DMS114 treated with DMSO at 0.1 percent for 48 hours (cell line): Measurements from ENCODE around the gene OR4D6.
"Not testable (repeated sequence)": the region's sequence is repeated elsewhere in the genome, so short reads cannot be mapped to it uniquely, and the experiment has no call there.

ENCODE experiments used
- DNase-seq: peaks from one replicate; lab custom pipeline; 2025; ENCODE audit not compliant: unreplicated experiment; lab: John Stamatoyannopoulos, UW

OR4D6 gene

DNA sequence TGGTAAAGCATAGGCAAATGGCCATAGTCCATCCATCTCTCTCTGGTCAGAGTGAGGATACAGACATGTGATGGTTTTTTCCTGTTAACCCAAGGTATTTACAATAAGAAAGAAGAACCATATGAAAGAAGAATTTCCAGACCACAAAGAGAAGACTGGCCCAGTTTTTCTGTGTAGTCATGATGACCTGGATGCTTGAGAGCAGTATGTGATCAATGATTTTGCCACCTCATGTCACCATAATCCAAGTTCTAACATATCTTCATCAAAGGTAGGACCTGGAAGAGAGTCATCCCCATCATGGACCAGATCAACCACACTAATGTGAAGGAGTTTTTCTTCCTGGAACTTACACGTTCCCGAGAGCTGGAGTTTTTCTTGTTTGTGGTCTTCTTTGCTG, at the start of gene OR4D6:
Gene OR4D6, plus strand, starts transcription at position 301 of the 400 bp plus-strand sequence. Its CDS starts 0 bp downstream, at position 301.
- DNase-seq = no peak

DNA sequence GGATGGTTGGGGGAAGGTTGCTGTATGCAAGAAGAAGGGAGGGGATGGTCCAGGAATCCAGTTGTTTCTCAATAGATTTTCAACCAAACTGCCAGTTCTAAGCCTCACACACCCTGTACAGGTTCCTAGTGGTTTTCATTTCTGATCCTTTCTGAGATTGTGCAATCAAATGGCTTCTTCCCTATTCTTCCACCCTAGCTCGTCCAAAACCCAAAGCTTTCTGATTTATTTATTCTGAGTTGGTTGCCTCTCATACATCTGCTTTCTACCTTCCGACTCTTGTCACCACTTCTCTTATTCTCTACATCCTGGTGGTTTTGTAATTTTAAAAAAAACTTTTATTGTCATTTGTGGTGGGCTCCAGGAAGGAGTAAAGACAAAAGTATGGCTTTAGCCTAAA, 43.1 kb upstream of the OR4D6 start:
- no peak for DNase-seq

- no peak for DNase-seq
Measured at GRCh38 chr11:59415111-59415510, 41.6 kb upstream of the OR4D6 start.

DNA sequence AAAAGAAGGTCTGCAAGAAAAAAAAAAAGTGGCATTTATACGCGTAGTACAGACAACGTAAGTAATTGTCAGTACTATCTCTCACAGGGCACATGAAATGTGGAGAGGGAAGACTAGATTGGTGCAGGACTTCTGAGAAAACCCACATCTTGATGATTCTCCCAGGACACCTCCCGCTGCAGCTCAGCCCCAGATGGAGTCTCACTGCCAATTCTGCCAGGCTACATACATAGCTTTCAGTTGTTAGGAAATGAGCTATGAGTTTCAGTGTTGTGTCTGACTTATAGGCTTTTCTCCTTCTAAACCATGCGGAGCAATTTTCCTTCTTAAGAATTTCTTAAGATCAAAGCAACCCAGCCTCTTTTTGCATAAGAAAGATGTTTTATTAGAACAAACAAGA, 40.1 kb upstream of the OR4D6 start:
- no peak for DNase-seq

- DNase-seq = no peak
Measured at GRCh38 chr11:59417023-59417422, 39.7 kb upstream of the OR4D6 start.

DNA sequence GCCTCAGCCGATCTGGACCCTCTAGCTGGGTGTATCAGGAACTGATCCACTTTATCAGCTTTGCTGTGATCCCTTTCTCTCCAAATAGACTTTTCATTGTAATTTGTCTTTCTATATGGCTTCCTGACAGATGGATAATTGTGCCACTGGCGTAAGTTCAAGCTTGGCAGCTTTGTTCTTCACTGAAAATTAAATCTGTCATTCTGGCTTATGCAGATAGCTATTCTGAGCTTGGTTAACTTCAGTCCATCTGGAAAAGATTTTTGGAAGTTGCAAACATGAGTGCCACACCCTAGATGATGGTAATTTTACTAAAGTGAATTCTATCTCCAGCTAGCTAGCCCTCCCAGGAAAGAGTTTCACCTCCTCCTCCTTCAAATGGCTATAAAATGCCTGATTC, 38.6 kb upstream of the OR4D6 start:
- DNase-seq = no peak

DNA sequence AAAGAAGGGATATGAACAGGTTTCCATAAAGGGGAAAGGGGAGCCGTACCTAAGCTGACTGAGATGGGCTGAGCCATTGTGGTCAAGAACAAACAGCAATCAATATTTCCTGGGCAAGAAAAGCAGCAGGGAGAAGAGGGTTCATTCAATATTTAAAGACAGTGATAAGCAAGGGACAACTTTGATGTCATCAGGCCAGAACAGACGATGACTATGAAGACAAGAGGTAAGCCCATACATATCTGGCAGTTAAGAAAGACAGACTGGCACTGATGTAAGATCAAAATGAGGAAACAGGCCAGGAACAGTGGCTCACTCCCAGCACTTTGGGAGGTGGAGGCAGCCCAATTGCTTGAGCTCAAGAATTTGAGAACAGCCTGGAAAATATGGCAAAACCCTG, 32.9 kb upstream of the OR4D6 start:
- DNase-seq = no peak

- DNase-seq = no peak
Measured at GRCh38 chr11:59425131-59425530, 31.6 kb upstream of the OR4D6 start.

DNA sequence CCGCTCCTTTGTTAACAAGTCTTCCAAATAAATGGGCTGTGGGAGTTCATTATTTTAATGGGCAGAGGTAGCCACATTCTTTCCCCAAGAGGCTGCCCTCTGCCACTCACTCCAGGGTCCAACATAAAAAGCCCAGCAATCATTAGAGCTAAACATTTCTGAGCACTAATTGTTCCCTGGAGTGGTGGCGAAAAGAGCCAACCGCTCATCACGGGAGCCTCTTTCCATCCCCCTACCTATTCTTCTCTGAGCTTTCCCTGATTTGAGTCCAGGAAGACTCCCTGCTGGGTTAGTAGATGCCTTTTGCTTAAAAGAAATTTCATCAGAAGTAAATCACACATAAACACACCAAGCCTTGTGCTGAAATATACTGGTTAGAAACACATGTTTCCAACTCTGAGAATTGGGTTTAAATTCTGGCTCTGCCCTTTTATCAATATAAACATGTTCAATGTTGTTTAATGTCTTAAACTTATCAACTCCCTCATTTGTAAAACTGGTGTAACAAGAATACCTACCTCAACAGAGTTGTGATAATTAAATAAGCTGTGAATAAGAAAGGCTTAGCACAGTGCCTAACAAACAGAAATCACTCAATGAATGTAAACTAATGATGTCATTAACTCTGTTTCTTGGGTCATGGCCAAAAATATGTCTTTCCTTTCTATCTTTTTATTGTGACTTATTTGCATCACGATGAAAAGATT, 30.2 kb upstream of the OR4D6 start, which contains the start of gene OR5A2:
Gene OR5A2, minus strand, starts transcription at position 53 of the 707 bp plus-strand sequence. CDS start 3,460 bp downstream, outside the sequence.
- DNase-seq = no peak

GRCh38 chr11:59427068-59427382, 29.7 kb upstream of the OR4D6 start:
- no peak for DNase-seq

DNA sequence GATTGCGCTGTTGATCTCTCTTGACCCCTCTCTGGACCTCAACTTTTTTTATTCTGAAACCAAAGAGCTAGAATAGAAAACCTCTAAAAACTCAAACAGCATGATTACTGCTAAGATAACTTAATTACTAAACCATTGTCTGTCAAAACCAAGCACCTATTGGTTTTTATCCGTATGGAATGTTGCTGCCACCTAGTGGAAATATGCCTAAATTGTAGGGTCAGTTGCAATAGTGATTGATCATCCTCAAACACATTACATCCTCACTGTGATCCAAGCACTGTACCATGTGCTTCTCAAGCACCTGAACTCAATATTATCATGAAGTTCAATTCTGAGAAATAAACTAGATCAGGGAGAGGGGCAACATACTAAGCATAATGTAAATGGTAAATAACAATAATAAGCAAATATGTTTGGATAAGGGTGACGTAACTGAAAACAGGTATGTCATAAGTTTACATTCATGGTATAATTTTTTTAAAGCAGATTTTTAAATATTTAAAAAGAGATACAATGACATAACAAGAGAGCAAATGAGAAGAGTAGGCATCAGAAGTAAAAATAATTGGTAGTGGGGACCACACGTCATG, 26.7 kb upstream of the OR4D6 start:
- DNase-seq = peak; percentile 13

- no peak for DNase-seq
Measured at GRCh38 chr11:59436169-59436568, 20.6 kb upstream of the OR4D6 start, which contains the start of gene OR5A1. Gene OR5A1, plus strand, starts transcription at chr11:59436469. Its CDS starts 6,700 bp downstream, at chr11:59443169.

DNA sequence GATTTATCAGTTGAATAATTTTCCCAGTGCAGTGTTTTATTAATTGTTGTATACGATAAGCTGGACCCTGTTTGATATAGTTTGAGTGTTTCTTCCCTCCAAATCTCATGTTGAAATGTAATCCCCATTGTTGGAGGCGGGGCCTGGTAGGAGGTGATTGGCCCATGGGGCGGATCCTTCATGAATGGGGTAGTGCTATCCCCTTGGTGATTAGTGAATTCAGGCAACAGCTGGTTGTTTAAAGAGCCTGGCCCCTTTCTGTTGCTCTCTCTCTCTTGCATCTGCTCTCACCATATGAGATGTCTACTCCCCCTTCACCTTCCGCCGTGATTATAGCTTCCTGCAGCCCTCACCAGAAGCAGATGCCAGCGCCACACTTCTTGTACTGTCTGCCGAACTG, 19.0 kb upstream of the OR4D6 start:
- no peak for DNase-seq

DNA sequence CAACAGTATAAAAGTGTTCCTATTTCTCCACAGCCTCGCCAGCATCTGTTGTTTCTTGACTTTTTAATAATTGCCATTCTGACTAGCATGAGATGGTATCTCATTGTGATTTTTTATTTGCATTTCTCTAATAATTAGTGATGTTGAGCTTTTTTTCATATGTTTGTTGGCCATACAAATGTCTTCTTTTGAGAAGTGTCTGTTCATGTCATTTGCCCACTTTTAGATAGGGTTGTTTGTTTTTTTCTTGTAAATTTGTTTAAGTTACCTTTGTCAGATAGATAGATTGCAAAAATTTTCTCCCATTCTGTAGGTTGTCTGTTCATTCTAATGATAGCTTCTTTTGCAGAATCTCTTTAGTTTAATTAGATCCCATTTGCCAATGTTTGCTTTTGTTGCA, 11.1 kb upstream of the OR4D6 start:
- DNase-seq = not testable (repeated sequence)

GRCh38 chr11:59448484-59448883, 8.3 kb upstream of the OR4D6 start:
- DNase-seq = no peak

DNA sequence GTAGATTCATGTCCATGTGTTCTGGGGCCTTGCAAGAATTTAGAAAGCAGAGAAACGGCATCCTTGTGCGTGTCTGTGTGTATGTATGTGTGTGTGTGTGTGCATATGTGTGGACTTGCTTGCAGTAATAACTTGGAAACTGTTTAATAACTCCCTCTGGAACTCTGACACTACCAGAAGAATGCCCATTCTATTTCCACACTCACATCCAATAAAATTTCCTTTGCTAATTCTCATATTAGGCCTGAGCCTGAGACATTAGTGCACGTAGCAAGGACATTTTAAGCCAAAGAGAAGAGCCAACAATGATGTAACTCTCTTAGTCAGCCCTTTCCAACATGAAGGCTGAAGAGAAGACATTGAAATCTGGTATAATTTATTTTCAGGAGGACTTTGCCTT, 3.2 kb downstream of the OR4D6 start:
- DNase-seq = no peak

DNA sequence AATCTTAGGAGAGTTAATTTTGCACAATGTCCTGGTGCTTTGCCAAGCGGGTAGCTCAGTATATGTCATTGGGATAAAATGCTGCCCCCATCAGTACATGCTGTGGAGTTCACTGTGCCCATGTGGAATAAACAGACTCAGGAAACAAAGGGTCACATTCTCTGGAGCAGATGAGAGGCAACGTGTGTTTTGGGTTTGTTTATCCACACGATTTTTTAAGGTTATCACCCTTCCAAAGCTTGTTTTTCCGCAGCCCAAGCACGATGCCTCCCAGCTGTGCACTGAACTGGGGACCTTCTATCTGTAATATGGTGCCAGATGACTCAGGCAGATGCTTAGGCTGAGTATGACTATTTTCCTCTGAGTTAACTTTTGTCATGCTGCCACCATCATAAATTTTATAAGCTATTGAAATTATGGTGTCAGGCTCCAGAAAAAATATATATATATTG, 6.5 kb downstream of the OR4D6 start:
- no peak for DNase-seq

DNA sequence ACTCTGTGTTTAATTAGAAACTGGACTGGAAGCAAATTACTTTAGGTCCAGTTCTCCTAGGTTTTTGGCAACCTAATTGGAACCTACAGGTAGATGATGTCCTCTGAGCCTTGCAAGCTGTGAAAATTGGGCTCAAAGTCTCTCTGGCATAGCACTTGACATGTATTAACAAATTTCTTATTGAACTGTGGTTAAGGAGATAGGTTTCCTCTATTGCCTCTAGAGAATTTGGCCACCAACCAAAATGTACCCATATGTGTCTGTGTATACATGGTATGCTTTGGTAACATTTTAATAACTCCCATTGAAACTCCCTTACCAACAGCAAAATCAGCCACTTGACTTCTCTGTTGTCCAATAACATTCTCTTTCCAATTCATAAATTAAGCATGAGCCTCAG, 16.3 kb downstream of the OR4D6 start, which contains the start of gene OR4D10:
Gene OR4D10, plus strand, starts transcription at position 301 of the 400 bp plus-strand sequence. CDS start 4,115 bp downstream, outside the sequence.
- no peak for DNase-seq

DNA sequence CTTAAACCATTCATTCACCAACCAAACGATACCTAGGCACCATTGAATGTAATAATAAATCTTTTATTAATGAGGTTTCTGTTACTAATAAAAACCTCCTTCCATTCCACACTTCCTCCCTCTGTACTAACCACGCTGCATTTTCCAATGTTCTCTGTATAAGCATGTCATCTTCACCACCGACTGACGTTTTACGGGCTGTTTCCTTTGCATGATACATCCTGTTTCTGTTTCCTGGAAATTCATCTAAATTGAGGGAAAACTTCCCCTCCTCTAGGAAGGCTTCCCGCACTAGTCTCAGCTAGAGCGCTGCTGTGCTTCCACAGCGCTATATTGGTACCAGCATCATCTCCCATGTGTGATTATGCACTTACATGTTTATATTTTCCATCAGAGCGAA, 18.4 kb downstream of the OR4D6 start:
- no peak for DNase-seq

DNA sequence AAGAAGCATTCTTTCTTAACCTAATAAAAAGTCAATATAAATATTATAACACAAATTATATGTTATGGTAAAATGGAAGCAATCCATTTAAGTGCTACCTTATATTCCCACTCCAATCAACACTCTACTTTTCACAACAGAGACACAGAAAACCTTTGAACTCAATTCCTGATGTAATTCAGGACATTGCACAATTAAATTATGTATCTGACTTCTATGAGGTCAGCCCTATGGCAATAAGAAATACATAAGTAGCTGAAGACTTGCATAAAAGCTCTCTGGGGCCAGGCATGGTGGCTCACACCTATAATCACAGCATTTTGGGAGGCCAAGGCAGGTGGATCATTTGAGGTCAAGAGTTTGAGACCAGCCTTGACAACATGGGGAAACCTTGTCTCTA, 23.1 kb downstream of the OR4D6 start:
- DNase-seq = no peak

GRCh38 chr11:59480359-59480758, 23.6 kb downstream of the OR4D6 start:
- DNase-seq = no peak

GRCh38 chr11:59501931-59502330, 45.2 kb downstream of the OR4D6 start:
- DNase-seq = no peak

GRCh38 chr11:59503276-59503675, 46.5 kb downstream of the OR4D6 start, which contains the start of gene OR4D11:
Gene OR4D11, plus strand, starts transcription at chr11:59503576. Its CDS starts 0 bp downstream, at chr11:59503576.
- DNase-seq = no peak
